BE2C (cell line): Measurements from ENCODE around the gene SLC31A1.

ENCODE experiments used
- DNase-seq: peaks from one replicate; pipeline ENCODE4 v3.0.0-alpha.2; 2020
- H3K27me3 ChIP-seq: fragments of 250-450 bp; sonication (Bioruptor Pico); 2 replicates; pipeline ENCODE4 v1.5.1; 2020; ENCODE audit warnings: mild to moderate bottlenecking
- H3K36me3 ChIP-seq: fragments of 250-450 bp; sonication (Bioruptor Pico); 2 replicates; pipeline ENCODE4 v1.5.1; 2020; ENCODE audit warnings: mild to moderate bottlenecking
- H3K4me1 ChIP-seq: fragments of 250-450 bp; sonication (Bioruptor Pico); 2 replicates; pipeline ENCODE4 v1.5.1; 2020
- H3K4me3 ChIP-seq: 2 replicates; pipeline ENCODE4 v1.5.1; 2011; ENCODE audit warnings: low read depth, low read length
- H3K9me3 ChIP-seq: fragments of 250-450 bp; sonication (Bioruptor Pico); 2 replicates; pipeline ENCODE4 v1.5.1; 2020
- TF ChIP-seq, protein P1 (sequence below): IDR thresholded peaks from 2 replicates; pipeline ENCODE4 v1.5.1; 2012; ENCODE audit warnings: mild to moderate bottlenecking, low read depth, low read length

SLC31A1 gene

GRCh38 chr9:113215132-113215531 is 6.2 kb upstream of the SLC31A1 start:
- no peak for DNase-seq

DNA sequence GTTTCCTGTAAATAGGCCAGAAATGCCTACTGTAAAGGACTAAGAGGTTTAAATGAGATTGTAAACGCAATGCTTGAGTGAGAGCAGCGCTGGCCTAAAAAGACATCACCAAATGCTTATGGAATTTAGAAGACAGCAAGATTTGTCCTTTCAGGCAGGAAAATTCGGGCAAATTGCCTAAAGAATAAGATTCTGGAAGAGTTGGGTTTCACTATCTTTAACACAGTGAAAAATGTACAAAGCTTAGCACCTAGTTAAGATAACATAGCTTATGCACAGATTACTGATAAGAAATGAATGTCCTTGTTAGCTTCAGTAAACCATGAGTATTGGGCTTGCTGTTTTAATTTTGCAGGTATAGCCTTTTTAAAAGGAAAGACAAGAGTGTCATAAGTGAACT is 4.9 kb upstream of the SLC31A1 start:
- Histone ChIP-seq H3K4me1 (no peaks in the 10 kb centered on the region), H3K36me3 (peaks cover under 1% of the 10 kb centered on the region; the same call in 1 of the 2 replicates), H3K27me3 (no peaks in the 10 kb centered on the region), H3K9me3 (no peaks in the 10 kb centered on the region), H3K4me3 (no peak overlapping the region)
- TF ChIP-seq, protein P1, sequence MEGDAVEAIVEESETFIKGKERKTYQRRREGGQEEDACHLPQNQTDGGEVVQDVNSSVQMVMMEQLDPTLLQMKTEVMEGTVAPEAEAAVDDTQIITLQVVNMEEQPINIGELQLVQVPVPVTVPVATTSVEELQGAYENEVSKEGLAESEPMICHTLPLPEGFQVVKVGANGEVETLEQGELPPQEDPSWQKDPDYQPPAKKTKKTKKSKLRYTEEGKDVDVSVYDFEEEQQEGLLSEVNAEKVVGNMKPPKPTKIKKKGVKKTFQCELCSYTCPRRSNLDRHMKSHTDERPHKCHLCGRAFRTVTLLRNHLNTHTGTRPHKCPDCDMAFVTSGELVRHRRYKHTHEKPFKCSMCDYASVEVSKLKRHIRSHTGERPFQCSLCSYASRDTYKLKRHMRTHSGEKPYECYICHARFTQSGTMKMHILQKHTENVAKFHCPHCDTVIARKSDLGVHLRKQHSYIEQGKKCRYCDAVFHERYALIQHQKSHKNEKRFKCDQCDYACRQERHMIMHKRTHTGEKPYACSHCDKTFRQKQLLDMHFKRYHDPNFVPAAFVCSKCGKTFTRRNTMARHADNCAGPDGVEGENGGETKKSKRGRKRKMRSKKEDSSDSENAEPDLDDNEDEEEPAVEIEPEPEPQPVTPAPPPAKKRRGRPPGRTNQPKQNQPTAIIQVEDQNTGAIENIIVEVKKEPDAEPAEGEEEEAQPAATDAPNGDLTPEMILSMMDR, result no peak
- DNase-seq, result no peak

More at GRCh38 chr9:113215132-113215531, 6.2 kb upstream of the SLC31A1 start:
- H3K4me3 ChIP-seq, result no peak overlapping the region
- TF ChIP-seq, protein P1, result no peak
- no peaks in the 10 kb centered on the region for H3K9me3 ChIP-seq
- H3K27me3 ChIP-seq, result no peaks in the 10 kb centered on the region
- H3K4me1 ChIP-seq, result no peaks in the 10 kb centered on the region
- peaks cover 12% of the 10 kb centered on the region; the same call in 1 of the 2 replicates for H3K36me3 ChIP-seq

- Histone ChIP-seq H3K4me1 (no peaks in the 10 kb centered on the region), H3K36me3 (no peaks in the 10 kb centered on the region), H3K4me3 (peak overlapping the region; percentile 98), H3K9me3 (no peaks in the 10 kb centered on the region), H3K27me3 (no peaks in the 10 kb centered on the region)
- no peak for DNase-seq
- TF ChIP-seq, protein P1, result no peak
These were observed 2.0 kb upstream of the SLC31A1 start for GRCh38 chr9:113219186-113219936.

- peaks cover 6% of the 10 kb centered on the region for H3K36me3 ChIP-seq
- no peaks in the 10 kb centered on the region for H3K27me3 ChIP-seq
- H3K4me3 ChIP-seq, result peak overlapping the region; percentile 98
- no peaks in the 10 kb centered on the region for H3K9me3 ChIP-seq
- no peak for DNase-seq
- TF ChIP-seq, protein P1, result no peak
- H3K4me1 ChIP-seq, result no peaks in the 10 kb centered on the region
These were observed 1.4 kb upstream of the SLC31A1 start for GRCh38 chr9:113219969-113220368.

GRCh38 chr9:113220467-113221002 is 809 bp upstream of the SLC31A1 start:
- DNase-seq, result no peak
- Histone ChIP-seq H3K9me3 (no peaks in the 10 kb centered on the region), H3K27me3 (no peaks in the 10 kb centered on the region), H3K4me1 (no peaks in the 10 kb centered on the region), H3K4me3 (peak overlapping the region; percentile 98), H3K36me3 (peaks cover 6% of the 10 kb centered on the region)
- TF ChIP-seq, protein P1, result no peak
